ENCODE results near the gene KIF13A. TPM values are rescaled to one million over a fixed set of nuclear protein-coding genes. Genes with fewer than 3 reads are reported as not detected.
A peak's percentile ranks its signal among the peaks of the same experiment; 100 is the strongest.

The KIF13A gene
- total and polyA plus RNA-seq, 4 donors: 14.2 to 97.4 (median 31.7) TPM

DNA sequence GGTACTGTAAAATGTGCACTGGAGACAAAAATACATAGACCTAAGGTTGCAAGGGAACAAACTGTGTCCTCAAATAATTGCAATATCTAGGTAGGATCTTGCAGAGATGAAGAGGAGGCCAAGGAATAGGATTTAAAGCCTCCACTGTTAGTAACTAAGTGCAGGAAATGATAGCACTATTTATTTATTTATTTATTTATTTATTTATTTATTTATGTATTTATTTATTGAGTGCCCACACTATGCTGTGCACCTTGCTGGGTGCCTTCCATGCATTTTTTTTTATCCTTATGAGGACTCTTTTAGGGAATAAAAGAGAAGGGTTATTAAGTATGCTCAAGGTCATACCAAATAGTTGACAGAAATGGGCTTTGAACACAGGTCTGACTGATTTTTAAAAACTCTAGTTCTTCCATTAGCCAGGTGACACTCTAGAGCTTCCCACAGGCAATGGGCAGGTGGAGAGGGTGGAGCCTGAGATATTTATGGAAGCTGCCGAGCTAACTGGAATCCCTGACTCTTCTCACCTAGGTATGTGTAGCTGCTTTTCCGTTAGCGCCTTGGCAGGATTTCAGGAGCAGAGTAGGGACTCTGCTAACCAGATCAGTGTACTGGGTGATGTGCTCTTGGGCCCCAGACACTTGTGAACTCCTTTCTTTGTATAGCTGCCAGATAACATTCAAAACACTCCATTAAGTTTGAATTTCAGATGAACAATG, 268.0 kb downstream of the KIF13A start:
- H3K27me3 ChIP-seq (ENCODE audit: control insufficient read depth in 3 of 3, insufficient read depth in 3 of 3, low read length in 2 of 3): no peaks in the 10 kb centered on the region
- no peak for DNase-seq
- no peak overlapping the region for H3K27ac ChIP-seq (ENCODE audit: low read depth in 1 of 2, low read length in 1 of 2)
- WGBS, 2 donors: 59 to 80% methylated on average over 3 of the region's 3 CpGs
- no peaks in the 10 kb centered on the region for H3K4me1 ChIP-seq (ENCODE audit: control insufficient read depth in 5 of 5, insufficient read depth in 5 of 5, low read length in 5 of 5)
- H3K9ac ChIP-seq (ENCODE audit: insufficient read depth in 1 of 2, low read length in 2 of 2): no peak overlapping the region
- ATAC-seq (ENCODE audit: insufficient read depth, low FRiP score): no peak
- H3K9me3 ChIP-seq (ENCODE audit: control insufficient read depth in 4 of 4, insufficient read depth in 3 of 4, low read length in 3 of 4): no peaks in the 10 kb centered on the region
- H3K4me3 ChIP-seq: no peak overlapping the region
- TF ChIP-seq, protein P1, sequence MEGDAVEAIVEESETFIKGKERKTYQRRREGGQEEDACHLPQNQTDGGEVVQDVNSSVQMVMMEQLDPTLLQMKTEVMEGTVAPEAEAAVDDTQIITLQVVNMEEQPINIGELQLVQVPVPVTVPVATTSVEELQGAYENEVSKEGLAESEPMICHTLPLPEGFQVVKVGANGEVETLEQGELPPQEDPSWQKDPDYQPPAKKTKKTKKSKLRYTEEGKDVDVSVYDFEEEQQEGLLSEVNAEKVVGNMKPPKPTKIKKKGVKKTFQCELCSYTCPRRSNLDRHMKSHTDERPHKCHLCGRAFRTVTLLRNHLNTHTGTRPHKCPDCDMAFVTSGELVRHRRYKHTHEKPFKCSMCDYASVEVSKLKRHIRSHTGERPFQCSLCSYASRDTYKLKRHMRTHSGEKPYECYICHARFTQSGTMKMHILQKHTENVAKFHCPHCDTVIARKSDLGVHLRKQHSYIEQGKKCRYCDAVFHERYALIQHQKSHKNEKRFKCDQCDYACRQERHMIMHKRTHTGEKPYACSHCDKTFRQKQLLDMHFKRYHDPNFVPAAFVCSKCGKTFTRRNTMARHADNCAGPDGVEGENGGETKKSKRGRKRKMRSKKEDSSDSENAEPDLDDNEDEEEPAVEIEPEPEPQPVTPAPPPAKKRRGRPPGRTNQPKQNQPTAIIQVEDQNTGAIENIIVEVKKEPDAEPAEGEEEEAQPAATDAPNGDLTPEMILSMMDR (IDR thresholded peaks at IDR 0.05; ENCODE audit: control extremely low read depth, extremely low read depth): no peak
- H3K36me3 ChIP-seq (ENCODE audit: control insufficient read depth in 4 of 4, insufficient read depth in 4 of 4, low read length in 4 of 4): no peaks in the 10 kb centered on the region

DNA sequence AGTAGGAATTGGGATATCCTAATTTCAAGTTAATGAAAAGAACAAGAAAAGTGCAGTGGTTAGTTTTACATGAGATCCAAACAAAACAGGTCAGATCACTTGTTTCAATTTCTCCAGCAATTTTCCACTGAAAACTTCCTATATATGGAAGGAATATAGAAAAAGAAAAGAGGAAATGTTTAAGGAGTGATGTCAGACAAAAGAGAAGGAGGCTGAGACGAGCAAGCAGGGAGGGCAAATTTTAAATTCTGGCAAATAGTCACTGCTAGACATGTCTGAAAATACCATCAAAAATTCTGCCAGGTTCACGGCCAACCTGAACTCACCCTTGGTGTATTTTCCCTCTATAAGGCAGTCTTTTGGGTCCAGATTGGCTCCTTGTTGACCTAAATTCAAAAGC, 271.2 kb downstream of the KIF13A start:
- no peaks in the 10 kb centered on the region for H3K36me3 ChIP-seq (ENCODE audit: control insufficient read depth in 4 of 4, insufficient read depth in 4 of 4, low read length in 4 of 4)
- WGBS, 2 donors: 48 to 50% methylated on average over 2 of the region's 2 CpGs
- no peaks in the 10 kb centered on the region for H3K4me1 ChIP-seq (ENCODE audit: control insufficient read depth in 5 of 5, insufficient read depth in 5 of 5, low read length in 5 of 5)
- no peak overlapping the region for H3K27ac ChIP-seq (ENCODE audit: low read depth in 1 of 2, low read length in 1 of 2)
- TF ChIP-seq, protein P1 (IDR thresholded peaks at IDR 0.05; ENCODE audit: control extremely low read depth, extremely low read depth): no peak
- ATAC-seq (ENCODE audit: insufficient read depth, low FRiP score): no peak
- DNase-seq: no peak
- no peaks in the 10 kb centered on the region for H3K9me3 ChIP-seq (ENCODE audit: control insufficient read depth in 4 of 4, insufficient read depth in 3 of 4, low read length in 3 of 4)
- H3K4me3 ChIP-seq: no peak overlapping the region
- no peak overlapping the region for H3K9ac ChIP-seq (ENCODE audit: insufficient read depth in 1 of 2, low read length in 2 of 2)
- H3K27me3 ChIP-seq (ENCODE audit: control insufficient read depth in 3 of 3, insufficient read depth in 3 of 3, low read length in 2 of 3): no peaks in the 10 kb centered on the region

DNA sequence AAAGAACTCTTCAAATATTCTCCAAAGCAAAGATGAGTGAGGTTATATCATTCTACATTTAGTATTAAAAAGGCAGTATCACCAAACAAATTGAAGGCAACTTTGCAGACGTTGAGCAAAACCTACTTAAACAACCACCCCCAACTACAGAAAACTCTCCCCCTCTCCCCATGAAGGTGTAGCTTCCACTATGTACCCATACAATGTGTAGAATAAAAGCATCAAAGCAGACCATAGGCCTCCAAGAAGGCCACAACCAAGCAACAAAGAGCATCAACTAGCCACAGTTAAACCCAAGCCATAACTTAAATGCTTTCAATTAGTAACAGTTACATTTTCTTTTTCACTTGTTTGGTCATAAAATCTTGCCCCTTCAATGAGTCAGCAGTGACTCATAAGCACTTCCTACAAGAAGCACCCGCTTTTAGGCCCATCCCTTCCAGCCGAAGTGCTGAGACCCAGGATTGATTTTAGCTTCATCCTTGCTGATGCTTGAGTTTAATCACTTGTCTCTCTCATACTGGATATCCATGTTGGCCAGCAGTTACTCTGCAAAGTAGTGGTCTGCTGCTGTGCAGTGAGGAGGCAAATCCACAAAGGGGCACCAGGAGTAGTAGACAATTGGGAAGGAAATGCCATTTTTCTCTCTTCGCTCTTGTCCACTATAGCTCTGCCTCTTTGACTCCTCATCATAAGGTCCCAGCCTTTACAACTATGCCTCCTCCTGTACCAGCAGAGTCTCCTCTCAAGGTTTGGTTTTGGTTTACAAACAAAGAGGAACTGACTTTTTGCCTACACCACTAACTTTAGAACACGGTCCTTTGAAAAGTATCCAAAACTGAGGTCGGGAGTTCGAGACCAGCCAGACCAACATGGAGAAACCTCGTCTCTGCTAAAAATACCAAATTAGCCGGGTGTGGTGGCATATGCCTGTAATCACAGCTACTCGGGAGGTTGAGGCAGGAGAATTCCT, 272.3 kb downstream of the KIF13A start:
- no peaks in the 10 kb centered on the region for H3K9me3 ChIP-seq (ENCODE audit: control insufficient read depth in 4 of 4, insufficient read depth in 3 of 4, low read length in 3 of 4)
- no peak for DNase-seq
- no peak overlapping the region for H3K9ac ChIP-seq (ENCODE audit: insufficient read depth in 1 of 2, low read length in 2 of 2)
- H3K27ac ChIP-seq (ENCODE audit: low read depth in 1 of 2, low read length in 1 of 2): no peak overlapping the region
- peak; percentile 62 for ATAC-seq (ENCODE audit: insufficient read depth, low FRiP score)
- no peaks in the 10 kb centered on the region for H3K4me1 ChIP-seq (ENCODE audit: control insufficient read depth in 5 of 5, insufficient read depth in 5 of 5, low read length in 5 of 5)
- H3K27me3 ChIP-seq (ENCODE audit: control insufficient read depth in 3 of 3, insufficient read depth in 3 of 3, low read length in 2 of 3): no peaks in the 10 kb centered on the region
- H3K4me3 ChIP-seq: no peak overlapping the region
- TF ChIP-seq, protein P1 (IDR thresholded peaks at IDR 0.05; ENCODE audit: control extremely low read depth, extremely low read depth): no peak
- H3K36me3 ChIP-seq (ENCODE audit: control insufficient read depth in 4 of 4, insufficient read depth in 4 of 4, low read length in 4 of 4): no peaks in the 10 kb centered on the region
- WGBS, 2 donors: 65% methylated on average over 10 of the region's 10 CpGs
